ENCODE measurements around the gene TMPRSS13.

DNA sequence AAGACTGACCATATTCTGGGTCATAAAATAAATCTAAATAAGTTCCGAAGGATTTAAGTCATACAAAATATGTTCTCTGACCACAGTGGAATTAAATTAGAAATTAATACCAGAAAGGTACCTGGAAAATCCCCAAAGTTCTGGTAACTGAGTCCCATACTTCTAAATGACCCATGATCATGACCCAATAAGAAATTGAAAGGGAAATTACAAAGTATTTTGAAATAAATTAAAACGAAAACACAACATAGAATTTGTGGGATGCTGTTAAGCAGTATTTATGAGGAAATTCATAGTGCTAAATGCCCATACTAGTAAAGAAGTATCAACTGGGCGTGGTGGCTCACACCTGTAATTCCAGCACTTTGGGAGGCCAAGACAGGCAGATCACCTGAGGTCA, 33.6 kb upstream of the TMPRSS13 start:
- no peak for TF ChIP-seq GATA2 (IDR thresholded peaks at IDR 0.05; ENCODE audit: low read depth, low read length)
- TF ChIP-seq GATA3 (IDR thresholded peaks at IDR 0.05; ENCODE audit: low read depth, low read length) = no peak
